HG03039 (cell line): ENCODE results near the gene KIAA0825.
A peak's percentile ranks its signal among the peaks of the same experiment; 100 is the strongest.

ENCODE experiments used
- ATAC-seq: cut with Tn5 transposase; IDR thresholded peaks from one replicate; pipeline ENCODE4 v1.9.1; 2021; ENCODE audit warnings: mild to moderate bottlenecking, moderate library complexity; ENCODE audit not compliant: unreplicated experiment

KIAA0825 gene, protein sequence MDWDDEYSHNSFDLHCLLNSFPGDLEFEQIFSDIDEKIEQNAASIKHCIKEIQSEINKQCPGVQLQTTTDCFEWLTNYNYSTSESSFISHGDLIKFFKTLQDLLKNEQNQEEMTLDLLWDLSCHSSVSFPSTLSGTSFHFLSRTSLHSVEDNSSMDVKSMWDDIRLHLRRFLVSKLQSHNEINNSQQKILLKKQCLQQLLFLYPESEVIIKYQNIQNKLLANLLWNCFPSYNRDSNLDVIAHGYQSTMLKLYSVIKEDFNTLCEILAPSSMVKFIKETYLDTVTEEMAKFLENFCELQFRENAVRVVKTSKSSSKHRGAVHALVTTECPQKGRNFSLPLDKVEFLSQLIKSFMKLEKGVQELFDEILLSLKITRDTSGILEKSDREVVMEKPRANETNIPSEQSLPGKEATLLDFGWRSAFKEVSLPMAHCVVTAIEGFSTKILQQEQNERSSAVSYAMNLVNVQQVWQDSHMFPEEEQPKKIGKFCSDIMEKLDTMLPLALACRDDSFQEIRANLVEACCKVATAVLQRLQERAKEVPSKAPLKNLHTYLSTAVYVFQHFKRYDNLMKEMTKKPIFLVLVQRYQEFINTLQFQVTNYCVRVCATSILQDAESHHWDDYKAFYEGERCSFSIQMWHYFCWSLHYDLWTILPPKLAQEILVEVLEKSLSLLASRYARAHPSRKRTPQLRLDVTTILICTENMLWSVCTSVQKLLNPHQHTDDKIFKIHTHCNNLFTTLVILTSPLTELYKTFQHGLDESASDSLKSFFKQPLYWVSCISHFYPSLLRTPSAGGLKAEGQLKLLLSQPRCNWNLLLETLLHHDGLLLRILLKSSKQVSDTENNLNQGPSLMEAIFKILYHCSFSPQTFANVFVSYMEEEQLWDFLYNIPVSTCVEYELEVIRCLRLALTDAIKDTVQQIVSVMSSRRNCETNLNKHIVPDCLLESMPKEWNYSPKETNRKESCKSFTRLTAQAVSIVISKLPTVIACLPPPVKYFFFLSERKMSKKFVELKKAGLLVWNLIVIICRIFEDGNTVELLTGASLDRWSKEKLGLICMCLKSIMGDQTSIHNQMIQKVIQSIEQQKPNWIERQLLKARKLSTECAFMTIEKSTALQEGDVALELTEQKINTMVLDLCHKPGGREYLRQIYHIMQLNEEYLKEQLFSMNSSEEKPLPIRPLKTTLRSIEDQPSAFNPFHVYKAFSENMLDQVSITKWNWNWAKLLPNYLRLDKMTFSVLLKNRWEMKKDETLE (N-terminal part only)

GRCh38 chr5:94618493-94619328, at the start of gene KIAA0825, which contains the start of gene SLF1:
Gene KIAA0825 (minus strand): TSS chr5:94618604. CDS start chr5:94537126, 81,478 bp downstream.
Gene SLF1 (plus strand): TSS chr5:94618669. CDS start chr5:94628811, 10,142 bp downstream.
- ATAC-seq, result peak; percentile 97

DNA sequence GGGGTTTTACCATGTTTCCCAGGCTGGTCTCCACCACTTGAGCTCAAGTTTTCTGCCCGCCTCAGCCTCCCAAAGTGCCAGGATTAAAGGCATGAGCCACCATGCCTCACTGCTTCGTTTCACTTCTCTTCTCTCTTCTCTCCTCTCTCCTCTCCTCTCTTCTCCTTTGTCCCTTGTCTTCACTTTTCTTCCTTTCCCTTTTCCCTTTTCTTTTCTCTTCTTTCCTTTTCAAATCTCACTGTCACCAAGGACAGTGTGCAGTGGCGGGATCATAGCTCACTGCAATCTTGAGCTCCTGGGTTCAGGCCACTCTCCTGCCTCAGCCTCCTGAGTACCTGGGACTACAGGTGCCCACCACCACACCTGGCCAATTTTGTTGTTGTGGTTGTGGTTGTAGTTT, 49.5 kb upstream of the KIAA0825 start:
- ATAC-seq, result no peak

GRCh38 chr5:94661086-94661485, 42.7 kb upstream of the KIAA0825 start:
- ATAC-seq, result no peak

GRCh38 chr5:94660506-94660905, 42.1 kb upstream of the KIAA0825 start:
- ATAC-seq, result no peak

- no peak for ATAC-seq
Observed at GRCh38 chr5:94658272-94658671, 39.9 kb upstream of the KIAA0825 start.

DNA sequence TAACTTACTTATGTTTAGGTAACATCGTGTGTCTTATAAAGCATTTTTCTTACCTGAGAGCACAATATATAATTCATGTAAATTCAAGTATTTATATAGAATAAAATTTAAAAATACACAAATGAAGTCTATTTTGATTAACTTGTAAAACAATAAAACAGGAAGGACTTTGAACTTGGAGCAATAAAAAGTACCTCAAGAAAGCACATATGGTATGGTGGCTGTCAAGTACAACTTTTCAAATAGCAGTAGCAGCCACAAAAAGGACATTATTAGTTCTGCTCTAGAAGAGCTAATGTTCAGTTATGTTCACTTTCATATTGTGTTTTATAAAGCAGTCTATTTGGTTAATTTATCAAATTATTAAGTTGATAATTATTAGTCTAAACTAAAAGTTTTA, 31.5 kb upstream of the KIAA0825 start:
- ATAC-seq, result no peak

- no peak for ATAC-seq
Observed at GRCh38 chr5:94646758-94647157, 28.4 kb upstream of the KIAA0825 start.

DNA sequence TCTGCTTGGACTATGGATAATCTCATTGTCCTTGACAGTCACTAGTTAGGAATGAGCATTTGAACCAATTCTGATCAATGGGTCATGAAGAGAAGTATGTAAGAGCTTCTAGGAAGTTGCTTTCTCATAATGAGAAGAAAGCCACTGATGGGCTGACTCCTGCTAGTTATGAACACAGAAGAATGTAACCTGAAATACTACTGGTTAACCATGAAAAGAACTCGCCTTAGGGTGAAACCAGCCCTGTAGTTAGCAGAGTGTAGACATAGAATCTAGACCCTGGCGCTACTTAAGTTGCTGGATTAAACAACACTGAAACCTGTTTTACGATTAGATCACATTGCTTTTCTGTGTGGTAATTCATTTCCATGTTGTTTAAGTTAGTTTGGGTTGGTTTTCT, 26.6 kb upstream of the KIAA0825 start:
- no peak for ATAC-seq

GRCh38 chr5:94640176-94640575, 21.8 kb upstream of the KIAA0825 start:
- ATAC-seq, result no peak

GRCh38 chr5:94632024-94632423, 13.6 kb upstream of the KIAA0825 start:
- ATAC-seq, result peak; percentile 93

GRCh38 chr5:94627191-94627590, 8.8 kb upstream of the KIAA0825 start:
- ATAC-seq, result no peak

GRCh38 chr5:94623877-94624276, 5.5 kb upstream of the KIAA0825 start:
- no peak for ATAC-seq

- ATAC-seq, result no peak
Observed at GRCh38 chr5:94623011-94623410, 4.6 kb upstream of the KIAA0825 start.

DNA sequence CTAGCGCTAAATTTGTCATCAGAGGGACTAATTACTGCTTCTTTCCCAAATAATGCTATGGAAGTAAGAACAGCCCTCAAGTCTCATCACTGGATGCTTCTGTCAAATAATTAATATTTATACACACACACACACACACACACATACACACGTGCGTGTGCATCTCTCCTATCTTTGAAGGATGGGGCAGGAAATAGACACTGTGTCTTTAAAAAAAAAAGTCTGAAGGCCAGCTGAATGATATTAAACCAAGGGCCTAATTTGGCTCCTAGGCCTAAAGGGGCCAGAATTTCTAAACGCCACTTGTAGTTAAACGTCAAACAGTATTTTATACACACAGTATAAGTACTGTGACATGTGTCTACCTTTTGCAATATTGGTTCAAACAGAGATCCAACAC, 3.4 kb upstream of the KIAA0825 start:
- no peak for ATAC-seq

GRCh38 chr5:94620256-94620655, 1.9 kb upstream of the KIAA0825 start:
- no peak for ATAC-seq

- ATAC-seq, result peak; percentile 27
Observed at GRCh38 chr5:94618029-94618492, 343 bp downstream of the KIAA0825 start.

- no peak for ATAC-seq
Observed at GRCh38 chr5:94615862-94616261, 2.5 kb downstream of the KIAA0825 start.

GRCh38 chr5:94614156-94614805, 4.1 kb downstream of the KIAA0825 start:
- no peak for ATAC-seq

DNA sequence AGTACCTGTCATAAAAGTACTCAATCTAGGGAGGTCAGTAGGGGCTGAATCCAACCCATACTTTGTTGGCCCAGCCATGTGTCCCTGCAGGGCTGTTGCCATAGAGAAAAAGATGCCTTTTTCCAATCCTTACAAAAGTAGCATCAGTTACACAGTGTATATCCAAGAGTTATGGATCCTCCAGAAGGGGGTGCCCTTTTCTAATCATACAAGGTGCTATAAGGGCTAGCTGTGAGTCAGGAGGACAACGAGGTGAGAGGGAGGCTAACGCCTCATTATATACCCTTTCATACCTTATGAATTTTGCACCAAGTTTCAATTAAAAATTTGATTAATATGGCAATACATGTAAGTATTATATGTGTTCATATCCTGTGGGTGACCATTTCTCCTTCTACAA, 4.8 kb downstream of the KIAA0825 start:
- ATAC-seq, result no peak
